Lung (tissue), 12 donors: Measurements from ENCODE around the gene ALOX15B. TPM values are rescaled to one million over a fixed set of nuclear protein-coding genes. Genes with fewer than 3 reads are reported as not detected.

ENCODE experiments used
- ATAC-seq: fragments of 200-7000 bp; cut with Tn5 transposase; one replicate; pipeline ENCODE4 v1.9.1; 2020; ENCODE audit warnings: moderate number of reproducible peaks; ENCODE audit not compliant: insufficient read depth, low FRiP score
- DNase-seq, 3 donors: peaks; one replicate each; pipeline ENCODE4 v3.0.0-alpha.2; 2013 to 2017
- H3K27ac ChIP-seq, 2 donors: one replicate each; pipeline ENCODE4 v1.5.1; 2013; ENCODE audit warnings: mild to moderate bottlenecking in 2 of 2, moderate library complexity in 2 of 2, control low read depth in 1 of 2, inconsistent platforms in 1 of 2, low read depth in 1 of 2, low read length in 1 of 2
- H3K27me3 ChIP-seq, 3 donors: one replicate each; pipeline ENCODE4 v1.5.1; 2013; ENCODE audit warnings: low read length in 2 of 3; ENCODE audit not compliant: control insufficient read depth in 3 of 3, insufficient read depth in 3 of 3
- H3K36me3 ChIP-seq, 4 donors: one replicate each; pipeline ENCODE4 v1.5.1; 2013; ENCODE audit warnings: low read length in 4 of 4, mild to moderate bottlenecking in 1 of 4, moderate library complexity in 1 of 4; ENCODE audit not compliant: control insufficient read depth in 4 of 4, insufficient read depth in 4 of 4
- H3K4me1 ChIP-seq, 5 donors: one replicate each; pipeline ENCODE4 v1.5.1; 2013; ENCODE audit warnings: low read length in 5 of 5, mild to moderate bottlenecking in 2 of 5, moderate library complexity in 1 of 5; ENCODE audit not compliant: control insufficient read depth in 5 of 5, insufficient read depth in 5 of 5
- H3K4me3 ChIP-seq: one replicate; pipeline ENCODE4 v1.5.1; 2013; ENCODE audit warnings: mild to moderate bottlenecking, control low read depth, moderate library complexity
- H3K9ac ChIP-seq, 2 donors: one replicate each; pipeline ENCODE4 v1.5.1; 2013; ENCODE audit warnings: low read length in 2 of 2, control low read depth in 1 of 2; ENCODE audit not compliant: insufficient read depth in 1 of 2
- H3K9me3 ChIP-seq, 4 donors: one replicate each; pipeline ENCODE4 v1.5.1; 2013; ENCODE audit warnings: low read length in 3 of 4, mild to moderate bottlenecking in 1 of 4, moderate library complexity in 1 of 4; ENCODE audit not compliant: control insufficient read depth in 4 of 4, insufficient read depth in 3 of 4
- CTCF ChIP-seq: IDR thresholded peaks from 2 replicates; pipeline ENCODE4 v1.5.1; 2012; ENCODE audit warnings: mild to moderate bottlenecking; ENCODE audit errors: control extremely low read depth, extremely low read depth
- whole genome bisulfite sequencing, 2 donors: extraction: QIAGEN DNeasy Blood & Tissue Kit; methylation state at CpG; one replicate each; pipeline ENCODE4 v1.1.7; 2013; 5-methylcytosine and 5-hydroxymethylcytosine counted together
- polyA plus RNA-seq, 2 donors: library from polyadenylated mRNA; stranded (reverse); fragments of 200-250 nt; gene quantifications; one replicate each; pipeline ENCODE4 v1.2.1, GENCODE V29; 2013
- total RNA-seq, 2 donors: library from RNA; depleted of rRNA in 1 of 2; stranded (reverse); fragments of >200 nt in 1 of 2; gene quantifications; one replicate each; pipeline ENCODE4 v1.2.1, GENCODE V29; 2014 to 2021
- donor health status: control.
- donor health status: control.
- donor health status: Bipolar disorder and iron deficiency.
- donor health status: healthy.
- donor health status: DM: yes; HTN: yes; CAD: no.

The ALOX15B gene
- total and polyA plus RNA-seq, 4 donors = 3.4 to 135 (median 73.8) TPM

- Histone ChIP-seq H3K27me3 (peaks cover 0 to 47% (median 40%) of the 10 kb centered on the region in 3 donors), H3K27ac (no peak overlapping the region), H3K4me3 (no peak overlapping the region), H3K9me3 (peaks cover 0 to 2% (median 0%) of the 10 kb centered on the region in 4 donors), H3K9ac (no peak overlapping the region), H3K4me1 (peaks cover 0 to 10% (median 0%) of the 10 kb centered on the region in 5 donors), H3K36me3 (no peaks in the 10 kb centered on the region)
- no peak for TF ChIP-seq CTCF
- WGBS, 2 donors = 91 to 95% methylated on average over 3 of the region's 3 CpGs
- ATAC-seq (no peak), DNase-seq (no peak)
Observed at GRCh38 chr17:8081876-8082275, 43.0 kb downstream of the ALOX15B start.

GRCh38 chr17:8082292-8082691 lies 43.4 kb downstream of the ALOX15B start:
- 68 to 82% methylated on average over 10 of the region's 10 CpGs for WGBS, 2 donors
- H3K36me3 ChIP-seq = no peaks in the 10 kb centered on the region
- H3K4me3 ChIP-seq = no peak overlapping the region
- H3K4me1 ChIP-seq = peaks cover 0 to 10% (median 0%) of the 10 kb centered on the region in 5 donors
- H3K9ac ChIP-seq = no peak overlapping the region
- no peak for ATAC-seq
- no peak for DNase-seq
- no peak overlapping the region for H3K27ac ChIP-seq
- no peak for TF ChIP-seq CTCF
- peaks cover 0 to 50% (median 38%) of the 10 kb centered on the region in 3 donors for H3K27me3 ChIP-seq
- peaks cover 0 to 2% (median 0%) of the 10 kb centered on the region in 4 donors for H3K9me3 ChIP-seq

- H3K4me3 ChIP-seq = no peak overlapping the region
- H3K9ac ChIP-seq = no peak overlapping the region
- WGBS, 2 donors = 79 to 85% methylated on average over 6 of the region's 6 CpGs
- no peak for DNase-seq
- H3K27me3 ChIP-seq = peaks cover 0 to 47% (median 31%) of the 10 kb centered on the region in 3 donors
- no peaks in the 10 kb centered on the region for H3K36me3 ChIP-seq
- no peak for TF ChIP-seq CTCF
- H3K27ac ChIP-seq = no peak overlapping the region
- no peak for ATAC-seq
- peaks cover 0 to under 1% (median 0%) of the 10 kb centered on the region in 4 donors for H3K9me3 ChIP-seq
- H3K4me1 ChIP-seq = peaks cover 0 to 8% (median 0%) of the 10 kb centered on the region in 5 donors
Observed at GRCh38 chr17:8084250-8084649, 45.4 kb downstream of the ALOX15B start.
